ENCODE measurements around the gene HSD17B2.

Gene HSD17B2, protein sequence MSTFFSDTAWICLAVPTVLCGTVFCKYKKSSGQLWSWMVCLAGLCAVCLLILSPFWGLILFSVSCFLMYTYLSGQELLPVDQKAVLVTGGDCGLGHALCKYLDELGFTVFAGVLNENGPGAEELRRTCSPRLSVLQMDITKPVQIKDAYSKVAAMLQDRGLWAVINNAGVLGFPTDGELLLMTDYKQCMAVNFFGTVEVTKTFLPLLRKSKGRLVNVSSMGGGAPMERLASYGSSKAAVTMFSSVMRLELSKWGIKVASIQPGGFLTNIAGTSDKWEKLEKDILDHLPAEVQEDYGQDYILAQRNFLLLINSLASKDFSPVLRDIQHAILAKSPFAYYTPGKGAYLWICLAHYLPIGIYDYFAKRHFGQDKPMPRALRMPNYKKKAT

DNA sequence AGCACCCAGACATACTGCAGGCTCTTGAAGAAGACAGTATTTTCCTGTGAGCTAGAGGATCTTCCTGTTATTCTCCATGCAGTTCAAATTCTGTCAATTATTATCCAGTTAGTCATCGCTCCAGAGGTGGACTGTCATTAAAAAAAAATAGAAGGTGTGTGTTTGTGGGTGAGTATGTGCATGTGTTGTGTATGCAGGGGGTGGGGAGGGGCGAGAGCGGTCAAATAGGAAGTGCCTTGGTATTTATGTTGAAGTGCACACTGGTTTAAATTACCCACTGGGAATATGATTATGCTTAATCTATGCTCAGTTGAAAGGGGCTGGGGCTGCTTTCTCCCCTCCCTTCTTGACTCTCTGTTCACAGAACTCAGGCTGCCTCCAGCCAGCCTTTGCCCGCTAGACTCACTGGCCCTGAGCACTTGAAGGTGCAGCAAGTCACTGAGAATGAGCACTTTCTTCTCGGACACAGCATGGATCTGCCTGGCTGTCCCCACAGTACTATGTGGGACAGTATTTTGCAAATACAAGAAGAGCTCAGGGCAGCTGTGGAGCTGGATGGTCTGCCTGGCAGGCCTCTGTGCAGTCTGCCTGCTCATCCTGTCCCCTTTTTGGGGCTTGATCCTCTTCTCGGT is at the start of gene HSD17B2:
Gene HSD17B2, plus strand, starts transcription at position 273 of the 632 bp plus-strand sequence. Its CDS starts 172 bp downstream, at position 445.
- no peak for DNase-seq (ENCODE audit: extremely low spot score)
- POLR2A ChIA-PET = no interaction called here
- CTCF ChIA-PET = interaction anchor here (1.4 kb wide), 1 partner anchor 195 kb away, joined by 4 read pairs; no protein-coding TSS in a partner anchor
- TF ChIP-seq, protein P1, sequence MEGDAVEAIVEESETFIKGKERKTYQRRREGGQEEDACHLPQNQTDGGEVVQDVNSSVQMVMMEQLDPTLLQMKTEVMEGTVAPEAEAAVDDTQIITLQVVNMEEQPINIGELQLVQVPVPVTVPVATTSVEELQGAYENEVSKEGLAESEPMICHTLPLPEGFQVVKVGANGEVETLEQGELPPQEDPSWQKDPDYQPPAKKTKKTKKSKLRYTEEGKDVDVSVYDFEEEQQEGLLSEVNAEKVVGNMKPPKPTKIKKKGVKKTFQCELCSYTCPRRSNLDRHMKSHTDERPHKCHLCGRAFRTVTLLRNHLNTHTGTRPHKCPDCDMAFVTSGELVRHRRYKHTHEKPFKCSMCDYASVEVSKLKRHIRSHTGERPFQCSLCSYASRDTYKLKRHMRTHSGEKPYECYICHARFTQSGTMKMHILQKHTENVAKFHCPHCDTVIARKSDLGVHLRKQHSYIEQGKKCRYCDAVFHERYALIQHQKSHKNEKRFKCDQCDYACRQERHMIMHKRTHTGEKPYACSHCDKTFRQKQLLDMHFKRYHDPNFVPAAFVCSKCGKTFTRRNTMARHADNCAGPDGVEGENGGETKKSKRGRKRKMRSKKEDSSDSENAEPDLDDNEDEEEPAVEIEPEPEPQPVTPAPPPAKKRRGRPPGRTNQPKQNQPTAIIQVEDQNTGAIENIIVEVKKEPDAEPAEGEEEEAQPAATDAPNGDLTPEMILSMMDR (IDR thresholded peaks at IDR 0.05; ENCODE audit: control extremely low read depth, extremely low read depth, low read depth, missing control alignments) = no peak

- POLR2A ChIA-PET = no interaction called here
- CTCF ChIA-PET = no interaction called here
- TF ChIP-seq, protein P1 (IDR thresholded peaks at IDR 0.05; ENCODE audit: control extremely low read depth, extremely low read depth, low read depth, missing control alignments) = no peak
These were observed 47.9 kb upstream of the HSD17B2 start for GRCh38 chr16:81987121-81987520.

DNA sequence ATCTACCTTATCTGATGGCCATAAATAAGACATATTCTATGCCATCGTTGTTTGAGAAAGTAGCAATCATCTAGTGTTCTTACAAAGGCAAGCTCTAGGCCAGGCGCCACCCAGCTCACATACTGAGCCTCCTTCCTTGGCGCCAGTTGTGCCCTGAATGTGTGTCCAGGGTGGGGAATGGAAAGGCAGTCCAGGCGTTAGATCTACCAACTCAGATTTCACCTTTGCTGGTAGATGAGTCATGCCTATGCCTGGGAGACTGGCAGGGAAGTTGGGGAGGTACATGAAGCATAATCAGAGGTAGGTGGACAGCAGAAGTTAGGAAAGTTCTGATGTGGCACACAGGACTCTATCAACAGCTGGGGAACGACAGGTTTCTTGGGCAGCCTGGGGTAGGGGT is 47.3 kb upstream of the HSD17B2 start:
- TF ChIP-seq, protein P1 (IDR thresholded peaks at IDR 0.05; ENCODE audit: control extremely low read depth, extremely low read depth, low read depth, missing control alignments) = no peak
- POLR2A ChIA-PET = no interaction called here
- CTCF ChIA-PET = no interaction called here
- no peak for DNase-seq (ENCODE audit: extremely low spot score)

More at GRCh38 chr16:81987121-81987520, 47.9 kb upstream of the HSD17B2 start:
- no peak for DNase-seq (ENCODE audit: extremely low spot score)

GRCh38 chr16:81992859-81993258 is 42.2 kb upstream of the HSD17B2 start:
- TF ChIP-seq, protein P1 (IDR thresholded peaks at IDR 0.05; ENCODE audit: control extremely low read depth, extremely low read depth, low read depth, missing control alignments) = no peak
- POLR2A ChIA-PET = no interaction called here
- no peak for DNase-seq (ENCODE audit: extremely low spot score)
- CTCF ChIA-PET = no interaction called here

GRCh38 chr16:81994485-81994884 is 40.6 kb upstream of the HSD17B2 start:
- TF ChIP-seq, protein P1 (IDR thresholded peaks at IDR 0.05; ENCODE audit: control extremely low read depth, extremely low read depth, low read depth, missing control alignments) = no peak
- CTCF ChIA-PET = no interaction called here
- no peak for DNase-seq (ENCODE audit: extremely low spot score)
- POLR2A ChIA-PET = no interaction called here

- DNase-seq (ENCODE audit: extremely low spot score) = no peak
- TF ChIP-seq, protein P1 (IDR thresholded peaks at IDR 0.05; ENCODE audit: control extremely low read depth, extremely low read depth, low read depth, missing control alignments) = no peak
- CTCF ChIA-PET = no interaction called here
- POLR2A ChIA-PET = no interaction called here
These were observed 39.4 kb upstream of the HSD17B2 start for GRCh38 chr16:81995651-81996050.
